Activated CD8-positive, alpha-beta memory T cell treated with anti-CD3 and anti-CD28 coated beads, Interleukin-2, amount 50 U/mL, for 24 hours (primary cell): ENCODE measurements around the gene SLN.
"Not testable (repeated sequence)": the region's sequence is repeated elsewhere in the genome, so short reads cannot be mapped to it uniquely, and the experiment has no call there.

Experiments
- DNase-seq: peaks from one replicate; pipeline ENCODE4 v3.0.0-alpha.2; 2020; ENCODE audit errors: extremely low read depth

The SLN gene

GRCh38 chr11:107711861-107712755 is at the start of gene SLN:
Gene SLN, minus strand, starts transcription at chr11:107712056.
- DNase-seq = no peak

- DNase-seq = not testable (repeated sequence)
These were observed 47.0 kb upstream of the SLN start for GRCh38 chr11:107758719-107759355.

- DNase-seq = no peak
These were observed 45.8 kb upstream of the SLN start for GRCh38 chr11:107757661-107758060.

- no peak for DNase-seq
These were observed 44.7 kb upstream of the SLN start for GRCh38 chr11:107756553-107756952.

- DNase-seq = no peak
These were observed 41.3 kb upstream of the SLN start for GRCh38 chr11:107752949-107753822.

GRCh38 chr11:107752508-107752907 is 40.7 kb upstream of the SLN start:
- DNase-seq = no peak

- DNase-seq = no peak
These were observed 39.2 kb upstream of the SLN start for GRCh38 chr11:107751082-107751481.

- no peak for DNase-seq
These were observed 38.5 kb upstream of the SLN start for GRCh38 chr11:107750313-107750712.

GRCh38 chr11:107747622-107748021 is 35.8 kb upstream of the SLN start:
- DNase-seq = no peak

- no peak for DNase-seq
These were observed 32.9 kb upstream of the SLN start for GRCh38 chr11:107744736-107745135.

- no peak for DNase-seq
These were observed 31.3 kb upstream of the SLN start for GRCh38 chr11:107743191-107743590.

- no peak for DNase-seq
These were observed 29.4 kb upstream of the SLN start for GRCh38 chr11:107741044-107741823.

GRCh38 chr11:107740271-107740670 is 28.4 kb upstream of the SLN start:
- no peak for DNase-seq

GRCh38 chr11:107736546-107736945 is 24.7 kb upstream of the SLN start:
- DNase-seq = no peak

GRCh38 chr11:107733518-107733917 is 21.7 kb upstream of the SLN start:
- DNase-seq = no peak

GRCh38 chr11:107732689-107733051 is 20.8 kb upstream of the SLN start:
- no peak for DNase-seq

GRCh38 chr11:107731941-107732688 is 20.3 kb upstream of the SLN start:
- no peak for DNase-seq

GRCh38 chr11:107722662-107723061 is 10.8 kb upstream of the SLN start:
- DNase-seq = no peak

GRCh38 chr11:107721207-107721606 is 9.4 kb upstream of the SLN start:
- no peak for DNase-seq

GRCh38 chr11:107720303-107720774 is 8.5 kb upstream of the SLN start:
- no peak for DNase-seq
